Neural cell (in vitro differentiated cells): ENCODE data around the gene ATXN10. TPM values are rescaled to one million over a fixed set of nuclear protein-coding genes. Genes with fewer than 3 reads are reported as not detected.

Experiments
- H2AFZ ChIP-seq: fragments of 200-600, 300-800 bp; sonication (generic), shearing (Covaris generic); 2 replicates; pipeline ENCODE4 v1.6.0; 2014; ENCODE audit warnings: low read depth, mild to moderate bottlenecking, antibody characterized with exemption, low read length, moderate library complexity
- H3F3A ChIP-seq: fragments of 200-600 bp; shearing (Covaris generic); 2 replicates; pipeline ENCODE4 v1.6.1; 2016; ENCODE audit warnings: mild to moderate bottlenecking, moderate library complexity, mixed read lengths, antibody characterized with exemption, low read length; ENCODE audit not compliant: insufficient read depth, poor library complexity, severe bottlenecking
- H3K27ac ChIP-seq: fragments of 200-600, 300-800 bp; sonication (generic), shearing (Covaris generic); 2 replicates; pipeline ENCODE4 v1.5.1; 2014; ENCODE audit warnings: mild to moderate bottlenecking, low read length, moderate library complexity
- H3K27me3 ChIP-seq: fragments of 300-800, 200-600 bp; sonication (generic), shearing (Covaris generic); 2 replicates; pipeline ENCODE4 v1.6.0; 2014; ENCODE audit warnings: mild to moderate bottlenecking, low read depth, low read length, moderate library complexity; ENCODE audit not compliant: insufficient read depth
- H3K36me3 ChIP-seq: fragments of 300-800, 200-600 bp; sonication (generic), shearing (Covaris generic); 2 replicates; pipeline ENCODE4 v1.5.1; 2014; ENCODE audit warnings: mild to moderate bottlenecking, antibody characterized with exemption, low read length, moderate library complexity; ENCODE audit not compliant: insufficient read depth
- H3K4me2 ChIP-seq: fragments of 300-800, 200-600 bp; sonication (generic), shearing (Covaris generic); 2 replicates; pipeline ENCODE4 v1.6.0; 2014; ENCODE audit warnings: mild to moderate bottlenecking, low read length
- H3K4me3 ChIP-seq: fragments of 300-800, 200-600 bp; sonication (generic), shearing (Covaris generic); 2 replicates; pipeline ENCODE4 v1.5.1; 2014; ENCODE audit warnings: mild to moderate bottlenecking, low read length, moderate library complexity
- H3K79me2 ChIP-seq: fragments of 200-600 bp; shearing (Covaris generic); replicated peaks from 2 replicates; pipeline ENCODE4 v1.6.0; 2014; ENCODE audit warnings: mild to moderate bottlenecking, low read length, moderate library complexity; ENCODE audit not compliant: insufficient read depth
- H3K9ac ChIP-seq: fragments of 300-800, 200-600 bp; sonication (generic), shearing (Covaris generic); 2 replicates; pipeline ENCODE4 v1.6.1; 2016; ENCODE audit warnings: mild to moderate bottlenecking, low read length, mixed read lengths
- H3K9me2 ChIP-seq: fragments of 200-600 bp; shearing (Covaris generic); 2 replicates; pipeline ENCODE4 v1.6.1; 2016; ENCODE audit warnings: mild to moderate bottlenecking, low read length, mixed read lengths; ENCODE audit not compliant: insufficient read depth
- H3K9me3 ChIP-seq: fragments of 200-600, 300-800 bp; sonication (generic), shearing (Covaris generic); 2 replicates; pipeline ENCODE4 v1.6.1; 2016; ENCODE audit warnings: mild to moderate bottlenecking, mixed run types, low read length, moderate library complexity, mixed read lengths
- H4K20me1 ChIP-seq: fragments of 200-600 bp; shearing (Covaris generic); 2 replicates; pipeline ENCODE4 v1.6.1; 2016; ENCODE audit warnings: mild to moderate bottlenecking, mixed run types; ENCODE audit not compliant: insufficient read depth
- EP300 ChIP-seq: fragments of 450-650 bp; conservative IDR thresholded peaks from 2 replicates; pipeline ENCODE4 v1.6.1; 2014; ENCODE audit warnings: antibody characterized with exemption, mild to moderate bottlenecking, moderate library complexity; ENCODE audit not compliant: poor library complexity, severe bottlenecking
- EZH2 ChIP-seq: fragments of 200-600, 300-800 bp; shearing (Covaris generic), sonication (generic); IDR thresholded peaks from 2 replicates; pipeline ENCODE4 v1.6.1; 2014; ENCODE audit warnings: antibody characterized with exemption, low read length, borderline replicate concordance, mild to moderate bottlenecking; ENCODE audit not compliant: insufficient read depth, poor library complexity, severe bottlenecking
- MXI1 ChIP-seq: fragments of 450-650 bp; conservative IDR thresholded peaks from 2 replicates; pipeline ENCODE4 v1.6.1; 2014; ENCODE audit warnings: antibody characterized with exemption, mild to moderate bottlenecking; ENCODE audit not compliant: poor library complexity, severe bottlenecking
- POLR2AphosphoS5 ChIP-seq: IDR thresholded peaks from 2 replicates; pipeline ENCODE4 v1.6.1; 2012
- RAD21 ChIP-seq: fragments of 450-650 bp; conservative IDR thresholded peaks from 2 replicates; pipeline ENCODE4 v1.6.1; 2014; ENCODE audit warnings: antibody characterized with exemption, mild to moderate bottlenecking, moderate library complexity
- REST ChIP-seq: IDR thresholded peaks from 2 replicates; pipeline ENCODE4 v1.6.1; 2012; ENCODE audit warnings: borderline replicate concordance
- SMC3 ChIP-seq: fragments of 450-650 bp; conservative IDR thresholded peaks from 2 replicates; pipeline ENCODE4 v1.6.1; 2014; ENCODE audit warnings: antibody characterized with exemption, mild to moderate bottlenecking, moderate library complexity; ENCODE audit not compliant: poor library complexity
- TAF1 ChIP-seq: IDR thresholded peaks from 2 replicates; pipeline ENCODE4 v1.6.1; 2012; ENCODE audit warnings: low read depth
- polyA plus RNA-seq: library from polyadenylated mRNA; depleted of rRNA; stranded (reverse); fragments of >200 nt; gene quantifications from 2 replicates; pipeline ENCODE4 v1.2.3, GENCODE V29; 2014
- TF ChIP-seq, protein P1 (sequence below): fragments of 450-650 bp; IDR thresholded peaks from 2 replicates; pipeline ENCODE4 v1.5.1; 2014; ENCODE audit warnings: antibody characterized with exemption, mild to moderate bottlenecking, moderate library complexity; ENCODE audit not compliant: poor library complexity, severe bottlenecking

The ATXN10 gene
- polyA plus RNA-seq, 1 donor from 2014 or later: 321 TPM

- no peaks in the 10 kb centered on the region for H3K9me3 ChIP-seq
- H3K36me3 ChIP-seq: peaks cover 6% of the 10 kb centered on the region
- peaks cover 12% of the 10 kb centered on the region for H3K27me3 ChIP-seq
- H3K79me2 ChIP-seq: no peaks in the 10 kb centered on the region
- no peak overlapping the region for H2AFZ ChIP-seq
- H3K9me2 ChIP-seq: no peaks in the 10 kb centered on the region
- TF ChIP-seq POLR2AphosphoS5 (no peak), TAF1 (no peak), EP300 (no peak), EZH2 (no peak), MXI1 (no peak), REST (no peak), SMC3 (no peak), RAD21 (no peak)
- TF ChIP-seq, protein P1, sequence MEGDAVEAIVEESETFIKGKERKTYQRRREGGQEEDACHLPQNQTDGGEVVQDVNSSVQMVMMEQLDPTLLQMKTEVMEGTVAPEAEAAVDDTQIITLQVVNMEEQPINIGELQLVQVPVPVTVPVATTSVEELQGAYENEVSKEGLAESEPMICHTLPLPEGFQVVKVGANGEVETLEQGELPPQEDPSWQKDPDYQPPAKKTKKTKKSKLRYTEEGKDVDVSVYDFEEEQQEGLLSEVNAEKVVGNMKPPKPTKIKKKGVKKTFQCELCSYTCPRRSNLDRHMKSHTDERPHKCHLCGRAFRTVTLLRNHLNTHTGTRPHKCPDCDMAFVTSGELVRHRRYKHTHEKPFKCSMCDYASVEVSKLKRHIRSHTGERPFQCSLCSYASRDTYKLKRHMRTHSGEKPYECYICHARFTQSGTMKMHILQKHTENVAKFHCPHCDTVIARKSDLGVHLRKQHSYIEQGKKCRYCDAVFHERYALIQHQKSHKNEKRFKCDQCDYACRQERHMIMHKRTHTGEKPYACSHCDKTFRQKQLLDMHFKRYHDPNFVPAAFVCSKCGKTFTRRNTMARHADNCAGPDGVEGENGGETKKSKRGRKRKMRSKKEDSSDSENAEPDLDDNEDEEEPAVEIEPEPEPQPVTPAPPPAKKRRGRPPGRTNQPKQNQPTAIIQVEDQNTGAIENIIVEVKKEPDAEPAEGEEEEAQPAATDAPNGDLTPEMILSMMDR: no peak
- no peaks in the 10 kb centered on the region for H4K20me1 ChIP-seq
- no peaks in the 10 kb centered on the region for H3F3A ChIP-seq
- H3K27ac ChIP-seq: no peak overlapping the region
- no peak overlapping the region for H3K4me2 ChIP-seq
- no peak overlapping the region for H3K9ac ChIP-seq
- no peak overlapping the region for H3K4me3 ChIP-seq
These were observed 166.8 kb downstream of the ATXN10 start for GRCh38 chr22:45838305-45838887.

- Histone ChIP-seq H3K9ac (no peak overlapping the region), H3K27me3 (peaks cover 12% of the 10 kb centered on the region), H4K20me1 (no peaks in the 10 kb centered on the region), H3F3A (no peaks in the 10 kb centered on the region), H3K9me2 (no peaks in the 10 kb centered on the region), H3K36me3 (no peaks in the 10 kb centered on the region), H3K27ac (no peak overlapping the region), H3K4me3 (no peak overlapping the region), H2AFZ (no peak overlapping the region), H3K4me2 (no peak overlapping the region), H3K9me3 (no peaks in the 10 kb centered on the region), H3K79me2 (no peaks in the 10 kb centered on the region)
- TF ChIP-seq RAD21 (no peak), MXI1 (no peak), EZH2 (no peak), REST (no peak), POLR2AphosphoS5 (no peak), SMC3 (no peak), TAF1 (no peak)
These were observed 168.8 kb downstream of the ATXN10 start for GRCh38 chr22:45840483-45840882.
